ENCODE data around the gene EYA4.

The EYA4 gene

DNA sequence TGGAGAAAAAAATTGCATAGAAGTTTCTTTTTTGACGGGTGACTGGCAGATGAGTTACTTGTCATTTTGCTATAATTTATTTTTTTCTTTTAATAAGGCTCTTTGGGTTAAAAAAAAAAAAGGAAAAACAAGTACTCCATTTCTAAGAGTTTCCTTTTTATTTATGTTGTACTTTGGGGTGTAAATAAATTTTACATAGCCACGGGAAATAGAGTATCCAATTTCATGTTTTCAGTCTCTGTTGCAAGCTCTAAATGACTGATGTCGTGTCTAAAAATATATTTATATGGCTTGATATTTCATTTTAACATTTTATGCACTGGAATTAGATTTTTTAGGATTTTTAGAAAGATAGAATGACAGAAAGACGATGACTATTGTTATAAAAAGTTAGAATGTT is 3.4 kb downstream of the EYA4 start:
- H3K36me3 Mint-ChIP-seq (ENCODE audit: low read depth) = no peaks in the 10 kb centered on the region

DNA sequence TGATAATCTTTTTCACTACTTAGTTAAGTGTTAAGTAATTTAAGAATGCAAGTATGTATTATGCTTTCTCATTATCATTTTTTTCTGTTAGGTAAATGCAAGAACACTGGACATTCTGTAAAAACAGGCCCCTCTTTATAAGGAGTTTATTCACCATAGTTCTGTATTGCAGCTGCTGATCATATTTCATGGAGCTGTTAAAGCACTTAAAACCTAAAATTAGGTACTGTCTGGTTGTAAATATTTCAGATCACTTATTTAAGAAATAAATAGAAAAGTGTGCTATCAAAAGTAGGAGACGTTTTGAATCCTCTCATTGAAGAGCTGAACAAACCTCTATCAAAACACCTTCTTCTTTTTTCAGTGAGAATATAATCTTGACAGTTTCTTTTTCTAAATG is 3.9 kb downstream of the EYA4 start:
- Mint-ChIP-seq H3K4me1 (peaks cover 54% of the 10 kb centered on the region), H3K9me3 (no peaks in the 10 kb centered on the region), H3K4me3 (no peak overlapping the region), H3K36me3 (ENCODE audit: low read depth) (no peaks in the 10 kb centered on the region), H3K27ac (no peak overlapping the region), H3K27me3 (ENCODE audit: low read depth, poor library complexity) (peaks cover 50% of the 10 kb centered on the region)
- TF ChIP-seq, protein P1, sequence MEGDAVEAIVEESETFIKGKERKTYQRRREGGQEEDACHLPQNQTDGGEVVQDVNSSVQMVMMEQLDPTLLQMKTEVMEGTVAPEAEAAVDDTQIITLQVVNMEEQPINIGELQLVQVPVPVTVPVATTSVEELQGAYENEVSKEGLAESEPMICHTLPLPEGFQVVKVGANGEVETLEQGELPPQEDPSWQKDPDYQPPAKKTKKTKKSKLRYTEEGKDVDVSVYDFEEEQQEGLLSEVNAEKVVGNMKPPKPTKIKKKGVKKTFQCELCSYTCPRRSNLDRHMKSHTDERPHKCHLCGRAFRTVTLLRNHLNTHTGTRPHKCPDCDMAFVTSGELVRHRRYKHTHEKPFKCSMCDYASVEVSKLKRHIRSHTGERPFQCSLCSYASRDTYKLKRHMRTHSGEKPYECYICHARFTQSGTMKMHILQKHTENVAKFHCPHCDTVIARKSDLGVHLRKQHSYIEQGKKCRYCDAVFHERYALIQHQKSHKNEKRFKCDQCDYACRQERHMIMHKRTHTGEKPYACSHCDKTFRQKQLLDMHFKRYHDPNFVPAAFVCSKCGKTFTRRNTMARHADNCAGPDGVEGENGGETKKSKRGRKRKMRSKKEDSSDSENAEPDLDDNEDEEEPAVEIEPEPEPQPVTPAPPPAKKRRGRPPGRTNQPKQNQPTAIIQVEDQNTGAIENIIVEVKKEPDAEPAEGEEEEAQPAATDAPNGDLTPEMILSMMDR (IDR thresholded peaks at IDR 0.05) = no peak
- DNase-seq = no peak

More for the DNA sequence above, 3.4 kb downstream of the EYA4 start:
- Mint-ChIP-seq H3K27ac (no peak overlapping the region), H3K4me3 (no peak overlapping the region), H3K4me1 (peaks cover 56% of the 10 kb centered on the region), H3K27me3 (ENCODE audit: low read depth, poor library complexity) (peaks cover 55% of the 10 kb centered on the region), H3K9me3 (no peaks in the 10 kb centered on the region)
- DNase-seq = no peak
- TF ChIP-seq, protein P1 (IDR thresholded peaks at IDR 0.05) = no peak

DNA sequence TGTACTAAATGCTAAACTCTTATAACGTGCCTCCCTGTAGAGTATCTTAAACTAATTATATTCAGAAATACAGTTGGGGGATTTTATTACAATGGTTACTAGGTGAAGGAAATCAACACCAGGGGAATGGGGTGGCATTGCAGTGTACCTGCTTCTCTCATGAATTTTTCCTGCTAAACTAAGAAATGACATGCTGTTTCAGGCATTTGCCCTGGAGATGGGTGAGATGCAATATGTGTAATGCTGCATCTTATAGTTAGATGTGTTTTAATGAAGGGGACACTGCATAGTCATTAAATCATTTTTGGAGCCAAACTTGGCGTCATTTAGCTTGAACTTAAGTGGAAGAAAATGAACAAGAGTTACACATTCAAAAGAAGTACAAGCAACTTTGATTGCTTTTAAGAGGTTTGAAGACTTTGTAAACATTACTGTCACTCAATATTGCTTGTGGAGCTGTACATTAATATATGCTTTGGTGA is 4.3 kb downstream of the EYA4 start:
- H3K36me3 Mint-ChIP-seq (ENCODE audit: low read depth) = no peaks in the 10 kb centered on the region
- peaks cover 50% of the 10 kb centered on the region for H3K4me1 Mint-ChIP-seq
- H3K27ac Mint-ChIP-seq = no peak overlapping the region
- H3K27me3 Mint-ChIP-seq (ENCODE audit: low read depth, poor library complexity) = peaks cover 46% of the 10 kb centered on the region
- no peaks in the 10 kb centered on the region for H3K9me3 Mint-ChIP-seq
- no peak overlapping the region for H3K4me3 Mint-ChIP-seq
- TF ChIP-seq, protein P1 (IDR thresholded peaks at IDR 0.05) = no peak
- no peak for DNase-seq

DNA sequence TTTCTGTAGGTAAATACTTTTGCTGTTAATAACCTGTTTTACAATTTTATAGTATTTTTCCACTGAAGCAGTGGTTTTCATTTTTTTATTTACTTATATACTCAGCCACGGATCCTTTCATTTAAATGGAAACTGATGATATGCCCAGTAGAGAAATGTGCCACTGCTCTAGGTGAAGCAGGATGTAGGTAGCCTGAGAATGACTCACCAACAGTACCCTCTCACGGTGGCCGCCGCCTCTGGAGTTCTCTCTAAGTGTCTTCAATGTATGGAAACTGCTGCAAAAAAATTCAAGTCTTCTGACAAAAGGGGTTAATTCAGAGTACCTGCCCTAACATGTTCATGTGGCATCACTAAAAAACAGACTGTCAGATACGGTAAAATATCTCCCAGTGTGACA is 6.4 kb downstream of the EYA4 start:
- DNase-seq = no peak
- H3K27ac Mint-ChIP-seq = no peak overlapping the region
- no peaks in the 10 kb centered on the region for H3K9me3 Mint-ChIP-seq
- TF ChIP-seq, protein P1 (IDR thresholded peaks at IDR 0.05) = no peak
- H3K27me3 Mint-ChIP-seq (ENCODE audit: low read depth, poor library complexity) = peaks cover 36% of the 10 kb centered on the region
- no peaks in the 10 kb centered on the region for H3K36me3 Mint-ChIP-seq (ENCODE audit: low read depth)
- no peak overlapping the region for H3K4me3 Mint-ChIP-seq
- peaks cover 47% of the 10 kb centered on the region for H3K4me1 Mint-ChIP-seq

DNA sequence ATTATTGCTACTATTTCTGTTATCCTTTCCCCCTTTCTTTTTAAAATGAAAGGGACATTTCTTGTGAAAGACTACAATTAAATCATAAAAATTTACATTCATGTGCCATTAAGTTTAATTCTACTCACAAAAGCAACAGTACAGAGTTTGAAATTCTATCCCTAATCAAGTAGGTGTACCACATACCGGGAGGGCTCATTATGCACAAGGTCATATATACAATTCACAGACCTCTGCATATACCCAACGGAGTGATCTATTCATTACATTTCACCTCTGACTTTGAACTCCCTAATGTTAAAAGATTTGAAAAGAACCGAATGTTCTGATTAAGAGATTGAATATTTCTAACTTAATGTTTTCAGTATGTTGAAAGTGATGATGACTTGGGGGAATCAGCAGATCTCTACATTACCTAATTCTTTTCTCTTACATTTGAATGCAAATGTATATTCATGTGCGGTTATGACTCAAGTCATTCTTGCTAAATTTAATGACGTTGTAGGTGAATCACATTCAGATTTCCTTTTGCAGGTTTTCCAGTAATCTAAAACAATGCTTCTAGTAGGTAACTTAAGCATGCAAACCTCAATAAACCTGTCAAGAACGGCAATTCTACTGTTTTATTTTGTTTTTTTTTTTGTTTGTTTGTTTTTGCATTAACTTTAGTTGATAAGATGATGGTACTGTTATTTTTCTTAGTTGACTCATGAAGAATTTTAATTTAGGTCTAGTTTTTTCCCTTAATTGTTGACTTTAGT is 7.3 kb downstream of the EYA4 start:
- Mint-ChIP-seq H3K36me3 (ENCODE audit: low read depth) (no peaks in the 10 kb centered on the region), H3K9me3 (no peaks in the 10 kb centered on the region), H3K4me1 (peaks cover 44% of the 10 kb centered on the region), H3K27ac (no peak overlapping the region), H3K27me3 (ENCODE audit: low read depth, poor library complexity) (peaks cover 27% of the 10 kb centered on the region), H3K4me3 (no peak overlapping the region)
- TF ChIP-seq, protein P1 (IDR thresholded peaks at IDR 0.05) = no peak
- no peak for DNase-seq

DNA sequence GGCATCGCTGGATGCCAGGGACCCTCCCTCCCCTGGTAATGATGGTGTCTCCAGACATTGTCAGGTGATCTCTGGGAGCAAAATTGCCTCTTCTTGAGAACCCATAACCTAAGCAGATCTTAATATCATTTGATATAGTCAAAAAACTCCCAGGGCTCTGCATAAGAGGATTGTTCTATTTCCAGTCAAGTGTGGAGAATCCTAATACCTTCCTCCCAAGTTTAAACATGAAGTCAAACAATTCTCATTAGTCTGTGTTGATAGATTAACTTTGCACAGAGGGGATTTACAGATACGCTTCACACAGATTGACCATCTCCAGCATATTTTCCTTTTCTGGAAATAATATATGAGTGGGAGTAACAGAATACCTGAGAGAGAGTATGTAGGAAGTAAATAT is 10.5 kb downstream of the EYA4 start:
- TF ChIP-seq, protein P1 (IDR thresholded peaks at IDR 0.05) = no peak
- DNase-seq = no peak
- no peaks in the 10 kb centered on the region for H3K36me3 Mint-ChIP-seq (ENCODE audit: low read depth)
- no peak overlapping the region for H3K27ac Mint-ChIP-seq
- peaks cover 29% of the 10 kb centered on the region for H3K4me1 Mint-ChIP-seq
- H3K9me3 Mint-ChIP-seq = no peaks in the 10 kb centered on the region
- H3K4me3 Mint-ChIP-seq = no peak overlapping the region
- H3K27me3 Mint-ChIP-seq (ENCODE audit: low read depth, poor library complexity) = peaks cover 2% of the 10 kb centered on the region

Data from nephron progenitor cell (in vitro differentiated cells).